Fibroblast of mammary gland (primary cell): ENCODE results near the gene SLPI.

ENCODE experiments used
- DNase-seq: peaks from one replicate; pipeline ENCODE4 v3.0.0-alpha.2; 2010; ENCODE audit warnings: low read depth
- H3K4me3 ChIP-seq: 2 replicates; pipeline ENCODE4 v1.5.1; 2011; ENCODE audit warnings: low read depth, mild to moderate bottlenecking, low read length, moderate library complexity; ENCODE audit not compliant: control insufficient read depth
- CTCF ChIP-seq: conservative IDR thresholded peaks from 2 replicates; pipeline ENCODE4 v1.5.1; 2011; ENCODE audit warnings: low read depth, low read length, inconsistent platforms; ENCODE audit not compliant: control insufficient read depth, insufficient read depth

The SLPI gene

GRCh38 chr20:45275338-45275737, 21.0 kb upstream of the SLPI start:
- no peak for DNase-seq
- H3K4me3 ChIP-seq, result no peak overlapping the region
- no peak for TF ChIP-seq CTCF

GRCh38 chr20:45269754-45270270, 15.4 kb upstream of the SLPI start:
- no peak overlapping the region for H3K4me3 ChIP-seq
- no peak for DNase-seq
- TF ChIP-seq CTCF, result no peak

- no peak for DNase-seq
- no peak for TF ChIP-seq CTCF
- H3K4me3 ChIP-seq, result no peak overlapping the region
Measured at GRCh38 chr20:45269056-45269455, 14.7 kb upstream of the SLPI start.

- DNase-seq, result peak; percentile 44
Measured at GRCh38 chr20:45268531-45268930, 14.2 kb upstream of the SLPI start.

GRCh38 chr20:45266977-45267376, 12.6 kb upstream of the SLPI start:
- H3K4me3 ChIP-seq, result no peak overlapping the region
- no peak for DNase-seq
- no peak for TF ChIP-seq CTCF

More at GRCh38 chr20:45268531-45268930, 14.2 kb upstream of the SLPI start:
- no peak for TF ChIP-seq CTCF
- no peak overlapping the region for H3K4me3 ChIP-seq

- no peak overlapping the region for H3K4me3 ChIP-seq
- no peak for TF ChIP-seq CTCF
- DNase-seq, result no peak
Measured at GRCh38 chr20:45263556-45264266, 9.3 kb upstream of the SLPI start.
